Left lung (tissue), 14 donors: ENCODE data around the gene PPP1R36. TPM values are rescaled to one million over a fixed set of nuclear protein-coding genes. Genes with fewer than 3 reads are reported as not detected.

ENCODE experiments used
- ATAC-seq: fragments of 200-7000 bp; cut with Tn5 transposase; one replicate; pipeline ENCODE4 v1.9.1; 2020; ENCODE audit warnings: moderate library complexity
- DNase-seq, 4 donors: peaks; one replicate each; pipeline ENCODE4 v3.0.0-alpha.2; 2013 to 2020
- H3K27ac ChIP-seq, 2 donors: fragments of 200-600 bp; sonication (generic) in 1 of 2; one replicate each; pipeline versions ENCODE4 v1.5.0 to v1.8.0; 2020 to 2021
- H3K27me3 ChIP-seq, 2 donors: fragments of 200-600 bp; sonication (generic) in 1 of 2; one replicate each; pipeline versions ENCODE4 v1.5.0 to v1.8.0; 2020 to 2021
- H3K36me3 ChIP-seq, 2 donors: fragments of 200-600 bp; sonication (generic) in 1 of 2; one replicate each; pipeline versions ENCODE4 v1.5.0 to v1.8.0; 2020 to 2021
- H3K4me1 ChIP-seq, 2 donors: fragments of 200-600 bp; one replicate each; pipeline ENCODE4 v1.8.0; 2021
- H3K4me3 ChIP-seq, 2 donors: fragments of 200-600 bp; sonication (generic) in 1 of 2; one replicate each; pipeline versions ENCODE4 v1.5.0 to v1.8.0; 2020 to 2021; ENCODE audit warnings: mild to moderate bottlenecking in 1 of 2
- H3K9me3 ChIP-seq, 2 donors: fragments of 200-600 bp; sonication (generic) in 1 of 2; one replicate each; pipeline versions ENCODE4 v1.5.0 to v1.8.0; 2020 to 2021
- intact Hi-C, 2 donors: fragments of 100-400 bp; cut with DNase I; formaldehyde crosslinking; loops; one replicate each; pipeline versions ENCODE4 v1.11.2 to v1.14.2; 2022
- long read RNA-seq, 12 donors: library from polyadenylated mRNA in 2 of 12; unstranded in 2 of 12; transcript quantifications; one replicate each; pipeline ENCODE4 v2.0.0 and lab custom pipeline, GENCODE V29; 2019 to 2026
- polyA plus RNA-seq, 6 donors: library from polyadenylated mRNA; unstranded; fragments of 120-200 nt; gene quantifications; one replicate each; pipeline ENCODE4 v1.2.1, GENCODE V29; 2013; ENCODE audit not compliant: insufficient read length in 6 of 6
- total RNA-seq, 2 donors: library from RNA; stranded (reverse); fragmentation: NEBNext Ultra II Directional; extraction: Animal tissue kit (Norgen Biotek cat#: 25700); gene quantifications; one replicate each; pipeline ENCODE4 v1.2.1, GENCODE V29; 2021
- TF ChIP-seq, protein P1 (sequence below), 2 donors: fragments of 200-600 bp; sonication (generic) in 1 of 2; IDR thresholded peaks; one replicate each; pipeline versions ENCODE4 v1.5.0 to v1.8.0; 2021; ENCODE audit warnings: antibody characterized with exemption in 2 of 2
- donor health status: DM: no; HTN: yes; CAD: no.
- donor health status: DM: no; HTN: no; CAD: no.

Gene PPP1R36, protein sequence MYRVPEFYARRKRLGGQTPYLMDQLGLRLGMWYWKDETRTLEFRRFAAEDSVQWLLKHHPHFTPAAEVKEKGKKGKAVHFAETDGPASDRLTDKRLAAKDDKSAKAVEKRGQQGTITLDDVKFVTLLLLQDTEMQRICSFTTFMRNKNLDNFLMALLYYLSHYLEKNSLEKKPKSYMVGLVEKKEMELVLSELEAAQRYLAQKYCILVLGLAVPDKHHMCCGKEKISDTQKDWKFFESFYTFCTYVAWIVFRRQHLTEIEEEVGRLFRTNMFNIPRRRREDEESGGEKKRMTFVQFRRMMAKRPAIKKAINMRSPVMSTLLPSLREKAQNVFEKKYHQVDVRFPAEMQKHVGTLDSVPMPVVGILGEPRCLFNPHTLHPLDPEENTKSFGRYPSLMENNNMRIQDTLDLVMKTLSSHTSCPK
- 1 to 10 TPM in 1 of 2 donors, under 1 TPM in 1; 0.47 to 2.1 TPM for total RNA-seq
- polyA plus RNA-seq = under 1 TPM; 0.33 to 0.79 (median 0.74) TPM
- long read RNA-seq, donor 1 = 0 reads
- long read RNA-seq, donor 2 = 0 reads
- long read RNA-seq, donor 3 = 0 reads
- long read RNA-seq, donor 4, partial matches to known transcripts = 0 of 1 reads
- long read RNA-seq, donor 4, other reads (novel, unspliced or antisense) = 1 of 1 reads
- long read RNA-seq, donor 5 = 0 reads
- long read RNA-seq, donor 6 = 0 reads
- long read RNA-seq, donor 7 = 0 reads
- long read RNA-seq, donor 8 = 0 reads
- long read RNA-seq, donor 9 = 0 reads
- long read RNA-seq, donor 10, partial matches to known transcripts = 0 of 1 reads
- long read RNA-seq, donor 10, other reads (novel, unspliced or antisense) = 1 of 1 reads
- long read RNA-seq, donor 11 = 0 reads
- long read RNA-seq, donor 12 = 0 reads

DNA sequence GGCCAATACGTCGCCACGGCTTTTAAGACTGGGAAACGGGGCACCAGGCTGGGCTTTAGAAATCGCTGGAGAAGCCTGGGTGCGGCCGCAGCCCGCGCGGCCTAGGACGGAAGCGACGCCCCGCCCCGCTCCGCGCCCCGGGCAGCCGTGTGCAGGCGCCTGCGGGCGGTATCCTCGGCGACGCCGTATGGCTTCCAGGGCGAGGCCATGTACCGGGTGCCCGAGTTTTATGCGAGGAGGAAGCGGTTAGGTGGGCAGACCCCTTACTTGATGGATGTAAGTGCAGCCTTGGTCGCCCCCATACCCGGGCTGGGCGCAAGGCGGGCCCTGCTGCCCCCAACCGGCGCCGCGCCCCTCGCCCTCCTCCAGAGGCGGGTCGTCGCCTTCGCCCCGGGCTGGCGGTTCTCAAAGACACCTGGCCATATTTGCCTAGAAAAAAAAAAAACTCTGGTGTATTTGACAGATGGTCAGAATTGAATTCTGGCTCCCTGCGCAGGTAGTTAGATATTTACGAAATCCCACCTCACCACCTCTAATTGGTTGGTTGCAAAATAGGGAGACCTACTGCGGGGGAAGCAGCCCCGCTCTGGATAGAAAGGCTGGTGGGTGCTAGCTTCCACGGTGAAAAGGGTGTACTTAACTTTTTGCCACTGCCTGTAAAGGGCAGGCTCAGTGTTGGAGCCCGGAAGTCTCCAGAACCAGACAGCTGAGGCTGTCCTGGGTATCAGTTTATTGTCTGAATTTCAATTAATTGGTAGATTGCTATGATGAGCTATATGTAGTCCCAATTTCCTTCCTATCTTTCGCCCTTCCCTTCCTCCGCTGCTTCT, at the start of gene PPP1R36:
Gene PPP1R36 (plus strand): TSS at position 171 of the 830 bp plus-strand sequence. CDS start 37 bp downstream, at position 208.
- TF ChIP-seq, protein P1, sequence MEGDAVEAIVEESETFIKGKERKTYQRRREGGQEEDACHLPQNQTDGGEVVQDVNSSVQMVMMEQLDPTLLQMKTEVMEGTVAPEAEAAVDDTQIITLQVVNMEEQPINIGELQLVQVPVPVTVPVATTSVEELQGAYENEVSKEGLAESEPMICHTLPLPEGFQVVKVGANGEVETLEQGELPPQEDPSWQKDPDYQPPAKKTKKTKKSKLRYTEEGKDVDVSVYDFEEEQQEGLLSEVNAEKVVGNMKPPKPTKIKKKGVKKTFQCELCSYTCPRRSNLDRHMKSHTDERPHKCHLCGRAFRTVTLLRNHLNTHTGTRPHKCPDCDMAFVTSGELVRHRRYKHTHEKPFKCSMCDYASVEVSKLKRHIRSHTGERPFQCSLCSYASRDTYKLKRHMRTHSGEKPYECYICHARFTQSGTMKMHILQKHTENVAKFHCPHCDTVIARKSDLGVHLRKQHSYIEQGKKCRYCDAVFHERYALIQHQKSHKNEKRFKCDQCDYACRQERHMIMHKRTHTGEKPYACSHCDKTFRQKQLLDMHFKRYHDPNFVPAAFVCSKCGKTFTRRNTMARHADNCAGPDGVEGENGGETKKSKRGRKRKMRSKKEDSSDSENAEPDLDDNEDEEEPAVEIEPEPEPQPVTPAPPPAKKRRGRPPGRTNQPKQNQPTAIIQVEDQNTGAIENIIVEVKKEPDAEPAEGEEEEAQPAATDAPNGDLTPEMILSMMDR (IDR thresholded peaks at IDR 0.05) = peak in 1 of 2 donors; percentile 7
- ATAC-seq = peak; percentile 98
- intact Hi-C loops = loop anchor here in 1 of 2 donors (10.0 kb wide), 1 partner anchor 85 kb away; no protein-coding TSS in a partner anchor

DNA sequence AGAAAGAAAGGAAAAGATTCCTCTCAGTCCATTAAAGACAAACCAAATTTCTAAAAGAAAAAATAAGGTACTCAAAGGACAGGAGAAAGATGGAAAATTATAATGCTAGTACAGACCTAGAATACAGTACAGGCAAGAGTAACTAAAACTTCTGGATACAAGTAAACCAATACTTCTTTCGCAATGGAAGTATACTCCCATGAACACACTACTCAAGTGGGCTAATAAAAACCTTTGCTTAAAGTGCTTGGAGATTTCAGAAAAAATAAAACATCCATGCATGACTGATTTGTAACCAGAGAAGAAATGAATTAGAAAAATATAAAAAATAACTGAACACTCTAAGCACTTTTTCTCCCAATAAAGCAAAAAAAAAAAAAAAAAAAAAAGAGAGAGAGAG, 49.7 kb upstream of the PPP1R36 start:
- ATAC-seq = no peak
- Histone ChIP-seq H3K4me3 (no peak overlapping the region), H3K9me3 (no peaks in the 10 kb centered on the region), H3K4me1 (peaks cover 19 to 38% of the 10 kb centered on the region in 2 donors), H3K27me3 (no peaks in the 10 kb centered on the region), H3K27ac (no peak overlapping the region), H3K36me3 (peaks cover 0 to 6% of the 10 kb centered on the region in 2 donors)
- TF ChIP-seq, protein P1 (IDR thresholded peaks at IDR 0.05) = no peak
- DNase-seq = no peak
- intact Hi-C loops = no loop called here

More for the DNA sequence above, at the start of gene PPP1R36:
- H3K27ac ChIP-seq = no peak within 1 kb of the TSS
- H3K4me1 ChIP-seq = peaks cover 0 to 13% of the 10 kb centered on the region in 2 donors
- no peaks in the 10 kb centered on the region for H3K36me3 ChIP-seq
- DNase-seq = peak in 1 of 4 donors; percentile 89
- no peaks in the 10 kb centered on the region for H3K9me3 ChIP-seq
- peak within 1 kb of the TSS; percentile 10 to 29 for H3K4me3 ChIP-seq
- H3K27me3 ChIP-seq = peaks cover 11 to 37% of the 10 kb centered on the region in 2 donors

DNA sequence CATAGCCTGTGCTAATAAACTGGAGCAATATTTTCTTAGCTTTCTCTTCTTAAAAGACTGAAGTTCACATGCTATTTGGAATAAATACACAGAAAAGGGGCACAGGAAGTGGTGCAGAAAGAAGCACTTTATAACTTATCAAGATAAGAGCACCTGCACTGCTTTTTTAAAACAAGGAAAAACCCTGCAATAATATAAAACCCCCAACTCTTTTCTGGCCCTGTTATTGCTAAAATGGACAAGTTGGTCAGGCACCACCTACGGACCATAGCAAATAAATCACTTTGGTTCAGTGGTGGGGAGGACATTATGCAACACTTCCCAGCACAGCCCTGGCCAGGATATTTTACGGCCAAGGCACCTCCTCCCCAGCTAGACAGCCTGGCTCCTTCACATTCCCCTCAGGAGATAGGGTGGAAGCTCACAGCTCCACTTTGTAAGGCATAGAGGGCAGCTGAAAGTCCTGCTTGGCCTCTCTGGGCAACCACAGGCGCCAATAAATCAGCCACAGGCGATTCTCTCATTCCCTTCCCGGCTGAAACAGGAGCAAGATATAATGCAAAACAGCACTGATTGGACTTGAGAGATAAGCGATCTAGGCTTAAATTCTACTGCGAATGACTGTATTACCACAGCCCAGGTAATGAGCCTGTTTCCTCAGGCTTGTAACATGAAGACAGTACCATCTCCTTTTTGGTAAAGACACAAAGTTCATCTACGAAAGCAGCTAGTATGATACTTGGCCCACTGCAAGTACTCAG, 48.2 kb upstream of the PPP1R36 start:
- TF ChIP-seq, protein P1 (IDR thresholded peaks at IDR 0.05) = no peak
- no peaks in the 10 kb centered on the region for H3K9me3 ChIP-seq
- DNase-seq (peak in 1 of 4 donors; percentile 53), ATAC-seq (peak; percentile 3)
- H3K4me3 ChIP-seq = peak overlapping the region in 1 of 2 donors; percentile 86
- H3K27me3 ChIP-seq = no peaks in the 10 kb centered on the region
- H3K36me3 ChIP-seq = peaks cover 0 to 6% of the 10 kb centered on the region in 2 donors
- peaks cover 28 to 49% of the 10 kb centered on the region in 2 donors for H3K4me1 ChIP-seq
- intact Hi-C loops = no loop called here
- H3K27ac ChIP-seq = peak overlapping the region; percentile 100

- Histone ChIP-seq H3K4me1 (peaks cover 31 to 58% of the 10 kb centered on the region in 2 donors), H3K9me3 (no peaks in the 10 kb centered on the region), H3K27ac (peak overlapping the region; percentile 100), H3K4me3 (peak overlapping the region; percentile 86), H3K27me3 (no peaks in the 10 kb centered on the region), H3K36me3 (peaks cover 0 to 6% of the 10 kb centered on the region in 2 donors)
- TF ChIP-seq, protein P1 (IDR thresholded peaks at IDR 0.05) = no peak
- ATAC-seq = no peak
- intact Hi-C loops = no loop called here
- no peak for DNase-seq
Measured at GRCh38 chr14:64502456-64502855, 47.3 kb upstream of the PPP1R36 start.
